Neuron (in vitro differentiated cells): Measurements from ENCODE around the gene IL19.

ENCODE experiments used
- H2AFZ ChIP-seq: one replicate; pipeline ENCODE4 v1.6.1; 2013; ENCODE audit warnings: low read depth, mild to moderate bottlenecking, inconsistent platforms, low read length, moderate library complexity
- H3K27me3 ChIP-seq: one replicate; pipeline ENCODE4 v1.6.1; 2013; ENCODE audit warnings: low read length; ENCODE audit not compliant: insufficient read depth
- H3K36me3 ChIP-seq: one replicate; pipeline ENCODE4 v1.6.1; 2013; ENCODE audit warnings: low read length; ENCODE audit not compliant: insufficient read depth
- H3K4me1 ChIP-seq: one replicate; pipeline ENCODE4 v1.6.1; 2013; ENCODE audit warnings: low read length; ENCODE audit not compliant: insufficient read depth
- H3K4me3 ChIP-seq: 2 replicates; pipeline ENCODE4 v1.5.1; 2013; ENCODE audit warnings: mild to moderate bottlenecking, low read length, moderate library complexity
- H3K9me3 ChIP-seq: one replicate; pipeline ENCODE4 v1.6.1; 2013; ENCODE audit warnings: low read length

The IL19 gene

DNA sequence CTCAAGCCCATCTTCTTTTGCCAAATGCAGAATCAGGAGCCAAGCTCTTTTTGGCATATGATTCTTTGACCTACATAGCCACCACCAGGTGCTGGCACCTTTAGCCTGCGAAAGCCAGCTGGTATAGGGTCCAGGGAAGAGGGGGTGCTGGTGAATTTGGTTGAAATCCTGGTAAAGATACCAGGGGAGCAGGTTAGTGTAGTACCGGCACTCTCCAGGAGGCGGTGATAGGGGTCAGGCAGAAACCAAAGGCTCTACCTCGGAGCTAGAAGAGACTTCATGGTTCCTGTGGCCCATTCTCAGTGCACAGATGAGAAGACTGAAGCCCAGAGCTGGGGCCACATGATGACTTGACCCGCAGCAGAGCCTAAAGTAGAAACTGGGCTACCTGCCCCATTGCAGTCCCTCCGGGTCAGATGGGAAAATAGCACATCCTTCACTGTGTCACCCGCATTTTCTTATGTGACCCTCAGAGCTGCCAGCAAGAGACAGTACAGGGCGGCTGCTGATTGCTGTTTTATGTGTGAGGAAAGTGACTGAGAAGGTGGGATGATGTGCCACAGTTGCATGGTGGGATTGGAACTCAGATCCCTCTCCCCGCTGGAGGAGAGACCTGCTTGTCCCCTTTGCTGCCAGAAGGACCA is 36.0 kb upstream of the IL19 start:
- Histone ChIP-seq H2AFZ (no peak overlapping the region), H3K36me3 (peaks cover 40% of the 10 kb centered on the region), H3K9me3 (no peaks in the 10 kb centered on the region), H3K4me1 (peaks cover 2% of the 10 kb centered on the region), H3K27me3 (no peaks in the 10 kb centered on the region), H3K4me3 (no peak overlapping the region)

DNA sequence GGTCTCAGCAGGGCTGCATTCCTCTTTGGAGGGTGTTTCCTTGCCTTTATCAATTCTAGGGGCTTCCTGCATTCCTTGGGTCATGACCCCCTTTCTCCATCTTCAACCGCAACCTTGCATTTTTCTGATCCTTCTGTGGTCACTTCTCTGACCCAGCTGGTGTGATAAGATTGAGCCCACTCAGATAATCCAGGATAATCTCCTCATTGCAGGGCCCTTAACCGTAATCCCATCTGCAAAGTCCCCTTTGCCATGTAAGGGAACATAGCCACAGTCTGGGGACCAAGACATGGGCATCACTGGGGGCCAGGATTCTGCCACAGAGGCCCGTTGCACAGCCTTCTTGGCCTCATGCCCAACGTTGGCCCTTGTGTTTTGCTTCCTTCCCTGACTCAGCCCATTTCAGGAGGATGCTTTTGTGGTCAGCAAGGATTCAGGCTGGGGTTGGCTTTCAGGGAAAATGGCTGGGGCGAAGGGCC is 35.0 kb upstream of the IL19 start:
- Histone ChIP-seq H3K27me3 (no peaks in the 10 kb centered on the region), H2AFZ (no peak overlapping the region), H3K4me3 (no peak overlapping the region), H3K9me3 (no peaks in the 10 kb centered on the region), H3K4me1 (peaks cover 2% of the 10 kb centered on the region), H3K36me3 (peaks cover 31% of the 10 kb centered on the region)

DNA sequence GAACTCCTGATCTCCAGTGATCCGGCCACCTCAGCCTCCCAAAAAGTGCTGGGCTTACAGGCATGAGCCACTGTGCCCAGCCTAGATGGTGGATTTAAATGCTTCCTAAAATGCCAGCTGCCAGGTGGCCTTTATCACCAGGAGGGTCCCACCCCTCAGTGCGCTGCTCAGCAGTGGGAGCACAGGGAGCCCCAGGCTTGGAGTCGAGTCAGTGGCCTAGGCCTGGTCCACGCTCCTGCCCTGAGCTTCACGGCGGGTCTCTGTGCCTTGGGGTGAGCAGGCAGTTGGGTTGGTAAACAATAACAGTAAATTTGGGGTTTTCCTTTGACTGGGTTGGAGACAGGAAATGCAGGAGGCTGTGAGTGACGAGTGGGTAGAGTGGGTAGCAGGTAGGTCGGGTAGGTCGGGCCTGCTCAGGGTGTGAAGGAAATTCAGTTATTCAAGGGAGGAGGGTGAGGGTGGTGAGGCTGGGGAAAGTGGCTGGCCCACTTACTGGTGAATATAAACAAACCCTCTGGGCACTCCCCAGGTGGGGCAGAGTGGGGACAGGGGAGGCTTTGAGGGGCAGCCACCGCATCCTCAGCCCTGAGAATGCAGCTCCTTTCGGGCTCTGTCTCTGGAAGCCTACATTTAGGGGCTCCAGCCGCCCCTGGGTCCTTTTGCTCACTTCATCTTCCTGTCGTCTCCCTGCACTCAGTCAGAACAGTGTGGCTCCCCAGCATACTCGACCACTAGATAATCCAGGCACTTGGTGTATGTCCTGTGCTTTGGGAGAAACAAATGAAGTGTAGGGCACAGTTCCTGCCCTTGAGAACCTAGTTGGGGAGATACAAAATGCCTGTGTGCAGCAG is 33.5 kb upstream of the IL19 start:
- H3K9me3 ChIP-seq, result no peaks in the 10 kb centered on the region
- H3K4me1 ChIP-seq, result peaks cover 2% of the 10 kb centered on the region
- H3K27me3 ChIP-seq, result no peaks in the 10 kb centered on the region
- no peak overlapping the region for H3K4me3 ChIP-seq
- peaks cover 19% of the 10 kb centered on the region for H3K36me3 ChIP-seq
- H2AFZ ChIP-seq, result no peak overlapping the region

DNA sequence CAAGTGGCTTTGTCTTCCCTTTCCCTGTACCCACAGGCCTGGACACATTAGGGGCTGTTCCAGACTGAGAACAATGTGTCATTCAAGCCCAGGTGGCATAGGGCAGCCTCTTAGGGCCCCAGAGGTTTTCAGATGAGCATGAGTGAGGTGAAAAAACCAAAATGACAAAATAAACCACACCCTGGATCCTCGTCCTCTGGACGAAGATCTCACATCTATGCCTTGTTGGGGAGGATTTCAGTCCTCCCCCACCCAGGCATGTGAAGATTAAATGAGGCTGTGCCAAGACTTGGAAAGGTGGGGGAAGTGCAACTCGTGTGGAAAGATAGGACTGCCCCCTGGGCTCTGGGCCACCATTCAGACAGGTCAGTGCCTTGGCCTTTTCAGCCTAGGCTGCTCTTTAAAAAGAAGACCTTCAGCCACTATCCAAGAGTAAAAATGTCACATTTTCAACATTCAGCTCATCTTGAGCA is 32.8 kb upstream of the IL19 start:
- Histone ChIP-seq H3K27me3 (no peaks in the 10 kb centered on the region), H3K36me3 (peaks cover 13% of the 10 kb centered on the region), H3K4me1 (peaks cover 2% of the 10 kb centered on the region), H2AFZ (no peak overlapping the region), H3K4me3 (no peak overlapping the region), H3K9me3 (no peaks in the 10 kb centered on the region)

GRCh38 chr1:206738370-206739366 is 31.9 kb upstream of the IL19 start:
- H3K4me1 ChIP-seq, result peaks cover 2% of the 10 kb centered on the region
- H3K9me3 ChIP-seq, result no peaks in the 10 kb centered on the region
- H3K27me3 ChIP-seq, result no peaks in the 10 kb centered on the region
- no peak overlapping the region for H3K4me3 ChIP-seq
- H2AFZ ChIP-seq, result no peak overlapping the region
- peaks cover 10% of the 10 kb centered on the region for H3K36me3 ChIP-seq

DNA sequence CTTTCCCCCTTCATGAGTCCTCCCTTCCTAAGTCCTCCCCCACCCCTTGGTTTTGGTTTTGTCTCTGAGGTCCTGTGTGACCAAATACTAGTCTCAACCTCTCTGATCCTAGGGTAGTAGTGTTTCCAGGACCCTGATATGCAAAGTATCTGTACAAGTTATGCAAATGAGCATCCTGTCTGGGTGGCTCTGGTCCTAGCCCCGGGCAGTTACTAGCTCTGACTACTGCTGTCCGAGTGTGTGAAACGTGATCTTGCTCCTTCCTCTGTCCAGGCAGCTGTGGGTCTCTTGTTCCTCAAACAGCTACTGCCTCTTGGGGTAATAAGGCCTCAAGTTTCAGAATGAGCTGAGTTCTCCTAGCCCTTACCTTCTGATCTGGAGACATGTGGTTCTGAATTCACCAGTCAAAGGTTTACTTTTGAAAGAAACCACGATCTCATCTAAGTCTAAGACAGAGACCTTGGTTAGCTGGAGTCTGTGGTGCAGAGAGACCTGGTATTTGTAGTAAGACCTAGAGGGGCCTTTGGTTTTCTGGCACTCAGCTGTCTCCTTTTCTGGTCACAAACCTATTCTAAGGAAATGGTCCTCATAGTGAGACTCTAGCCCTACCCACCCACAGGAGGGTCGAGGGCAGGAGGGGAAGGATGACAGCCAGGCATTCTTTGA is 31.0 kb upstream of the IL19 start:
- no peak overlapping the region for H3K4me3 ChIP-seq
- no peaks in the 10 kb centered on the region for H3K27me3 ChIP-seq
- no peak overlapping the region for H2AFZ ChIP-seq
- H3K9me3 ChIP-seq, result no peaks in the 10 kb centered on the region
- peaks cover 10% of the 10 kb centered on the region for H3K36me3 ChIP-seq
- peaks cover 2% of the 10 kb centered on the region for H3K4me1 ChIP-seq

DNA sequence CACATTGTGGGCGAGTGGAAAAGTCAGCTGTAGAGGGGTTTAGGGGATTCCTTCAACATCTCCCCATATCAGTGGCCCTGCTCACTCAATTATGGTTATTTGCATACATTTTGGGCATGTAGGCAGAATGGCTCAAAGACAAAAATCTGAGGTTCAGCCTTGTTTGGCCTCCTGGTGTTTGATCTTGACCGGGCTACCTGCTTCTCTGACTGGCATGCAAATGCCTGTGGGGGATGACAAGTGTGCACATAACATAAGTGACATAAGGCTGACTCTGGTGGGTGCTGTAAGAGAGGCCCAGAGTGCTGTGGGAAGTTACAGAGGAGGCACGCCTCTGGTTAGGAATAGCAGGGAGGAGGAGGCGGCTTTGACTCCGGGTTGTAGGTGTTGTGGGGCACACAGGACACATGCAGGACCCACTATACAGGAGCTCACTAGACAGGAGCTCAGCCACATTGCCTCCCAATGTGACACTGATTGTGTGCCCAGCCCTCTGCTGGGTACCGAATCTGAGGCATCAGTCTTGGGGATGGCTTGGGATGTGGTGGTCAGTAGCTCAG is 29.4 kb upstream of the IL19 start:
- Histone ChIP-seq H3K27me3 (no peaks in the 10 kb centered on the region), H3K36me3 (no peaks in the 10 kb centered on the region), H3K4me3 (no peak overlapping the region), H2AFZ (no peak overlapping the region), H3K9me3 (no peaks in the 10 kb centered on the region), H3K4me1 (peaks cover 2% of the 10 kb centered on the region)

DNA sequence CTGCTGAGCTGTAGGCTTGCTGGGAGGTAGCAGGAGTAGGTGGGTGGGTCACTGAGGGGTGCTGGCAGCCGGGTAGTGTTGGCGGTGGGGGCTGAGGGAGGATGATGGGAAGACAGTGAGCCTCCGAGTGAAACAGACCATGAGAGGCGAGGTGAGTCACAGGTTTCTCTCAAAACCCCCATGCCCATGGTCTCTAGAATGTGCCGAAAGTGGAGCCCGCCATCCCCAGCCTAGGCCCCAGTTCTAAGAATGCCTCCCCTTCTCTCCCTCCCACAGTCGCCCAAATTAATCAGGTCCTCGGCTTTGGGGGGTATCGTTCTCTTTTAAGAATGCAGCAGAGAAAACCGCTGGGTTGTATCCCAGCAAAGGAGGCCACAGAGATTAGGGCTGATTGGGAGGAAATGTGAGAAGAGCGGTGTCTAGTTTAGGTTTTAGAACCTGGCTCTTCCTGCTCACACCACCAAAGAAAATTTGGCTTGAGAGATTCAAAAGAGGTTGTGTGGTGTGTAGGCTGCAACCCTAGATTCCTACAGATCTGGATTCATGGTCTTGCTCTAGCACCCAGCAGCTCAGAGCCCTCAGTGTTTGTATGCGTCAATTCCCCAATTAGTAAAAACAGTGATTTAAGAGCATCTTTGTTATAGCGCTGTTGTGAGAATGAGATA is 27.7 kb upstream of the IL19 start:
- Histone ChIP-seq H3K27me3 (peaks cover under 1% of the 10 kb centered on the region), H3K4me3 (no peak overlapping the region), H3K4me1 (peaks cover 2% of the 10 kb centered on the region), H2AFZ (no peak overlapping the region), H3K36me3 (no peaks in the 10 kb centered on the region), H3K9me3 (no peaks in the 10 kb centered on the region)

DNA sequence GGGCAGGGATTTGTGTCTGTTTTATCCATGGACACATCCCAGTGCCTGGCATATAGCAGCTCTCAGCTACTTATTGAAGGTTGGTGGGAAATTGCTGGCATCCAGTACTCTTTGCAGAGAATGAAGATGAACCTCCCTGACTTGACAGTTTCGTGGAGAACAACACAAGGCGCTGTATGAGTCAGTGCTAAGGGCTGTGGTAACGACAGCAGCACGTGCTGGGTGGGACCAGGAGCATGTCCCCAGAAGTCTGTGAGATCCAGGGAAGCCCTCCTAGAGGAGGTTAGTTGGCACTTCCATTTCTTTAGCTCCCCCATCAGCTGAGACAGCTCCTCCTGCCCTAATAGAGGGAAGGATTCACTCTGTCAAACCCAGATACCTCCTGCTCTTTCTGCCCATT is 25.9 kb upstream of the IL19 start:
- Histone ChIP-seq H3K9me3 (no peaks in the 10 kb centered on the region), H3K4me3 (no peak overlapping the region), H3K4me1 (no peaks in the 10 kb centered on the region), H2AFZ (no peak overlapping the region), H3K27me3 (peaks cover 6% of the 10 kb centered on the region), H3K36me3 (no peaks in the 10 kb centered on the region)

DNA sequence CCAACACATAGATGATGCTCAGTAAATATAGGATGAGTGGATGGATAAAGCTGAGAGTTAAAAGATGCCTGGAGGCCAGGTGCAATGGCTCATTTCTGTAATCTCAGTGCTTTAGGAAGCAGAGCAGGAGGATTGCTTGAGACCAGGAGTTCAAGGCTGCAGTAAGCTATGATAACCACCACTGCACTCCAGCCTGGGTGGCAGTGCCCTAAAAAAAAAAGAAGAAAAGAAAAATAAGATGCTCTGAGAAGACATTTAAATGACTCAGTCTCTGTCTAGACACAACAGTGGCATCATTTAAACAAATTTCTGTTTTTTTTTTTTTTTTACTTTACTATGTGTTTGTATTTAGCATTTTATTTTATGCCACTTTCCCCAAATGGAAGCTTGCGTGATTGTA is 25.3 kb upstream of the IL19 start:
- Histone ChIP-seq H2AFZ (no peak overlapping the region), H3K4me1 (no peaks in the 10 kb centered on the region), H3K9me3 (no peaks in the 10 kb centered on the region), H3K4me3 (no peak overlapping the region), H3K27me3 (peaks cover 12% of the 10 kb centered on the region), H3K36me3 (no peaks in the 10 kb centered on the region)

DNA sequence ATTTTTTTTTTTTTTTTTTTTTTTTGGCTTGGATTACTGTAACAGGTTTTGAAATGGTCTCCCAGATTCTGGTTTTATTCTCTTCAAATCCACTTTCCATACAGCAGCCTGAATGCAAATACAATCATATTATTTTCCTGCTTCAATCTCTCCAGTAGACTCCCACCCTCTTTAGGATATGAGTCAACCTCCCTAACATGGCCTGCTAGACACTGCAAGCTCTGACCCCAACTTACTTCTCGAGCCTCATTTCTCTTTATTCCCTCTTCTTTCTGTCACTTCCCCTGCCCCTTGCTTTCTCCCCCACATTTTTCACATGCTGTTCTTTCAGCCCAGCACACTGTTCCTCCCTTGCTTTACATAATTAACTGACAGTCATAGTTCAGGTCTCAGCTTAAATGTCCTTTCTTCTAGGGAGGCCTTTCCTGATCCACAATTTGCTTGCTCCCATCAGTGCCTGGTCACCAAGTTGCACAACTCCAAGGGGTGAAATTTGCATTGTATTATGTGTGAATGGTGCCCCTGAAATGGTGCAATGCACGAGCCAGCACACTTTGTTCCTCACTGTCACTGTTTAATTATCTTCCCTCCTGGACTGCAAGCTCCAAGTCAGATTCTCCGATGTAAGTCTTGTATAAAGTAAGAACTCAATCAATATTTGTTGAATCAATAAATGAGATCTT is 22.1 kb upstream of the IL19 start:
- Histone ChIP-seq H2AFZ (no peak overlapping the region), H3K27me3 (peaks cover 21% of the 10 kb centered on the region), H3K4me3 (no peak overlapping the region), H3K9me3 (no peaks in the 10 kb centered on the region), H3K36me3 (no peaks in the 10 kb centered on the region), H3K4me1 (no peaks in the 10 kb centered on the region)
